ENCODE measurements around the gene RD3L.

DNA sequence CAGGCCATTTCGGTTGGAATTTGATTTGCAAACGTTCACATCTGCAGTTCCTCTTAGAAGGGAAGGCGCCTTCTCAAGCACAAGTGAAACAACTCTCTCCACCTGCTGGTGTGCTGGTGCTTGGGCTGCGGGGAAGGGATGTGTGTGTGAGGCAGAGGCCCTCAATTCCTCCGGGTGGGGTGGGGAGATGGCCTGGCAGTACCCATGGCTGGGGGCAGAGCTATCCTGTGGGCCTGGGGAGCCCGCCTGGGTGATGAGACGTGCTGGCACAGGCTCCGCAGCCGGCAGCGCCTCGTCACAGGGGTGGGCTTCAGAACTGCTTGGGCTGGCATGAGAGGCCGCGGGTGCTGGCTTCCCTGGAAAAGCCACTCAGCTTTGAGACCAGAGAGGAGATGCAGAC is 43.0 kb downstream of the RD3L start:
- TF ChIP-seq, protein P1, sequence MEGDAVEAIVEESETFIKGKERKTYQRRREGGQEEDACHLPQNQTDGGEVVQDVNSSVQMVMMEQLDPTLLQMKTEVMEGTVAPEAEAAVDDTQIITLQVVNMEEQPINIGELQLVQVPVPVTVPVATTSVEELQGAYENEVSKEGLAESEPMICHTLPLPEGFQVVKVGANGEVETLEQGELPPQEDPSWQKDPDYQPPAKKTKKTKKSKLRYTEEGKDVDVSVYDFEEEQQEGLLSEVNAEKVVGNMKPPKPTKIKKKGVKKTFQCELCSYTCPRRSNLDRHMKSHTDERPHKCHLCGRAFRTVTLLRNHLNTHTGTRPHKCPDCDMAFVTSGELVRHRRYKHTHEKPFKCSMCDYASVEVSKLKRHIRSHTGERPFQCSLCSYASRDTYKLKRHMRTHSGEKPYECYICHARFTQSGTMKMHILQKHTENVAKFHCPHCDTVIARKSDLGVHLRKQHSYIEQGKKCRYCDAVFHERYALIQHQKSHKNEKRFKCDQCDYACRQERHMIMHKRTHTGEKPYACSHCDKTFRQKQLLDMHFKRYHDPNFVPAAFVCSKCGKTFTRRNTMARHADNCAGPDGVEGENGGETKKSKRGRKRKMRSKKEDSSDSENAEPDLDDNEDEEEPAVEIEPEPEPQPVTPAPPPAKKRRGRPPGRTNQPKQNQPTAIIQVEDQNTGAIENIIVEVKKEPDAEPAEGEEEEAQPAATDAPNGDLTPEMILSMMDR (conservative IDR thresholded peaks at IDR 0.05; ENCODE audit: low read depth, low read length) = no peak
- TF ChIP-seq EZH2phosphoT487 (IDR thresholded peaks at IDR 0.05; ENCODE audit: borderline replicate concordance, low read length) (no peak), EZH2 (IDR thresholded peaks at IDR 0.05; ENCODE audit: low read length, unreplicated experiment) (no peak)
